Measurements from ENCODE around the gene EPHA4. TPM values are rescaled to one million over a fixed set of nuclear protein-coding genes. Genes with fewer than 3 reads are reported as not detected.

Gene EPHA4
- total RNA-seq, 1 experiment from 2014 or later, result 3.2 TPM

DNA sequence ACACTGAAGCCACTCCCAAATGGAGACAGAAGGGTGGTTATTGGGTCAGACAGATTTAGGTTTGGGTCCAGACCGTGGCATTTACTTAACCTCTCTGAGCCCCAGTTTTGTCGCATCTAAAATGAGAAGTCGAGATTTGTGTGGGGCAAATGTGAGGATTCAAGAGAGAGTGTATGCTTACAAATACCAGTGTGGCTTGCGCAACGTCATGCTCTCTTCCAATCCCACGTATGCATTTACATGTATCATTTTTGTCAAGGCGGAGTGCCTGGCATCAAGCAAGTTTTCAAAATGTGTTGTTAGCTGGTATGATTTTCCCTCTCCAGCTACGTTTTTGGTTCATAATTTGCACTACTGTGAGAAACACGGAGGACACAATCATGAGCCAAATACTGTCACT is 197.9 kb downstream of the EPHA4 start:
- no peak overlapping the region for H3K27ac Mint-ChIP-seq (ENCODE audit: unreplicated experiment)
- no TSS peak for BruUV-seq (replicated peaks)
- DNase-seq, result no peak
- intact Hi-C loops (cut with micrococcal nuclease; ENCODE audit: unreplicated experiment), result loop anchor here (10.0 kb wide), 1 partner anchor 201 kb away; the partner anchor contains the start of gene EPHA4
- TF ChIP-seq, protein P1, sequence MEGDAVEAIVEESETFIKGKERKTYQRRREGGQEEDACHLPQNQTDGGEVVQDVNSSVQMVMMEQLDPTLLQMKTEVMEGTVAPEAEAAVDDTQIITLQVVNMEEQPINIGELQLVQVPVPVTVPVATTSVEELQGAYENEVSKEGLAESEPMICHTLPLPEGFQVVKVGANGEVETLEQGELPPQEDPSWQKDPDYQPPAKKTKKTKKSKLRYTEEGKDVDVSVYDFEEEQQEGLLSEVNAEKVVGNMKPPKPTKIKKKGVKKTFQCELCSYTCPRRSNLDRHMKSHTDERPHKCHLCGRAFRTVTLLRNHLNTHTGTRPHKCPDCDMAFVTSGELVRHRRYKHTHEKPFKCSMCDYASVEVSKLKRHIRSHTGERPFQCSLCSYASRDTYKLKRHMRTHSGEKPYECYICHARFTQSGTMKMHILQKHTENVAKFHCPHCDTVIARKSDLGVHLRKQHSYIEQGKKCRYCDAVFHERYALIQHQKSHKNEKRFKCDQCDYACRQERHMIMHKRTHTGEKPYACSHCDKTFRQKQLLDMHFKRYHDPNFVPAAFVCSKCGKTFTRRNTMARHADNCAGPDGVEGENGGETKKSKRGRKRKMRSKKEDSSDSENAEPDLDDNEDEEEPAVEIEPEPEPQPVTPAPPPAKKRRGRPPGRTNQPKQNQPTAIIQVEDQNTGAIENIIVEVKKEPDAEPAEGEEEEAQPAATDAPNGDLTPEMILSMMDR (IDR thresholded peaks at IDR 0.05; ENCODE audit: unreplicated experiment), result no peak
- H3K4me3 Mint-ChIP-seq (ENCODE audit: low read depth, unreplicated experiment), result no peak overlapping the region
- no peaks in the 10 kb centered on the region for H3K36me3 Mint-ChIP-seq (ENCODE audit: insufficient read depth, unreplicated experiment)
- peaks cover 3% of the 10 kb centered on the region for H3K9me3 Mint-ChIP-seq (ENCODE audit: low read depth, unreplicated experiment)
- H3K4me1 Mint-ChIP-seq (ENCODE audit: low read depth, unreplicated experiment), result no peaks in the 10 kb centered on the region
- H3K27me3 Mint-ChIP-seq (ENCODE audit: unreplicated experiment), result peaks cover 14% of the 10 kb centered on the region
- CTCF ChIA-PET, result no interaction called here

DNA sequence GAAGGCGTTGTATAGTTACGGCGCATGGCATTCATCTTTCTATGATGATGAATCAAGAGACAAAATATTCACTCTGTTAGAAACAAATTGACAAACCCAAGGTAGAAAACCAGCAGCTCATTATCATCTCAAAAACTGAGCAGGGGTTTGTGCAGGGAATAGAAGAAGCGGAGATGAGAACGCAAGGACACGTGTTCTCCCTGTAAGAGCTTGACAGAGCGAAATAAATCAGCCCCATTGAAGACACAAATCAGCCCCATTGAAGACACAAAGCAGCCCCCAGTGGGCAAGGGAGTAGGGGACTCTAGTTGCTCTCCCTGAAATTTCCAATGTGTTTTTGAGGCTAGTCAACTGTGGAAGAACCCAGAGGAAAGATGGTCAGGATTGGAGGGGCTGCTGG is 199.2 kb downstream of the EPHA4 start:
- no peaks in the 10 kb centered on the region for H3K36me3 Mint-ChIP-seq (ENCODE audit: insufficient read depth, unreplicated experiment)
- TF ChIP-seq, protein P1 (IDR thresholded peaks at IDR 0.05; ENCODE audit: unreplicated experiment), result no peak
- no peak overlapping the region for H3K4me3 Mint-ChIP-seq (ENCODE audit: low read depth, unreplicated experiment)
- H3K4me1 Mint-ChIP-seq (ENCODE audit: low read depth, unreplicated experiment), result no peaks in the 10 kb centered on the region
- H3K9me3 Mint-ChIP-seq (ENCODE audit: low read depth, unreplicated experiment), result peaks cover 3% of the 10 kb centered on the region
- peaks cover 14% of the 10 kb centered on the region for H3K27me3 Mint-ChIP-seq (ENCODE audit: unreplicated experiment)
- DNase-seq, result no peak
- intact Hi-C loops (cut with micrococcal nuclease; ENCODE audit: unreplicated experiment), result loop anchor here (10.0 kb wide), 1 partner anchor 202 kb away; the partner anchor contains the start of gene EPHA4
- CTCF ChIA-PET, result no interaction called here
- no TSS peak for BruUV-seq (replicated peaks)
- no peak overlapping the region for H3K27ac Mint-ChIP-seq (ENCODE audit: unreplicated experiment)

DNA sequence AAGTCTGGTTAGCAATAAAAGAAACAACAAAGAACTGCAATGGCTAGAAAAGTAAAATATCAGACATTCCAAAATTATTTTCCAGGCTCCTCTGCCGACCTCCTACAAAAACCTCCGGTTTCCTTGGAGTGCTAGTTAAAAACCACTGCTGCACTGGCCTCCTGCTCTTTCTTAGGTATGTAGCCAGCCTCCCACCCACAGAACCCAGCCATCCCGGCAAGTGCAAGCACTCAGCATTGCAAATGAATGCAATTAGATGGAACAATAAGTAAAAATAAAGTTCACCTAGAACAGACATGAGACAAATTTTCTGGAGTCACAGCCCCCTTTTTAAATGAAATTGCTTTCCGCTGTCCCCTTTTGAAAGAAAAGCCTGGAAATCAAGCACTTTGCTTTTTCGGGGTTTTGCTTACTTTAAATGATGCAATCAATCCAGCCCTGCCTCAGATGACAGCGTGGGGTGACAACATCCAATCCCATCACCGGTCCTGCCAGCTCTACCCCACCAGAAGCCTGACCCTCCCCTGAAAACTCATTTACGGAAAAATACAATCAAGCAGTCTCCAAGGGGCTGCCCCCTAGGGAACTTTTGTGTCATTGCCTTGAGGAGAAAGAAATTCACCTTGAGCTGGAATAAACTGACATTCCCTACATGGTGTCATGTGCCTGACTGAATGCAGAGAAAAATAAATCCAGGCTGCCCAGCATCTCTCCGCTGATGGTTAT is 199.8 kb downstream of the EPHA4 start:
- intact Hi-C loops (cut with micrococcal nuclease; ENCODE audit: unreplicated experiment), result loop anchor here (10.0 kb wide), 1 partner anchor 202 kb away; the partner anchor contains the start of gene EPHA4
- no peak overlapping the region for H3K27ac Mint-ChIP-seq (ENCODE audit: unreplicated experiment)
- H3K36me3 Mint-ChIP-seq (ENCODE audit: insufficient read depth, unreplicated experiment), result no peaks in the 10 kb centered on the region
- CTCF ChIA-PET, result interaction anchor here (0.6 kb wide), 1 partner anchor 159 kb away, joined by 3 read pairs; no protein-coding TSS in a partner anchor
- no TSS peak for BruUV-seq (replicated peaks)
- no peak overlapping the region for H3K4me3 Mint-ChIP-seq (ENCODE audit: low read depth, unreplicated experiment)
- DNase-seq, result no peak
- TF ChIP-seq, protein P1 (IDR thresholded peaks at IDR 0.05; ENCODE audit: unreplicated experiment), result no peak
- H3K9me3 Mint-ChIP-seq (ENCODE audit: low read depth, unreplicated experiment), result peaks cover 3% of the 10 kb centered on the region
- H3K4me1 Mint-ChIP-seq (ENCODE audit: low read depth, unreplicated experiment), result no peaks in the 10 kb centered on the region
- peaks cover 14% of the 10 kb centered on the region for H3K27me3 Mint-ChIP-seq (ENCODE audit: unreplicated experiment)

DNA sequence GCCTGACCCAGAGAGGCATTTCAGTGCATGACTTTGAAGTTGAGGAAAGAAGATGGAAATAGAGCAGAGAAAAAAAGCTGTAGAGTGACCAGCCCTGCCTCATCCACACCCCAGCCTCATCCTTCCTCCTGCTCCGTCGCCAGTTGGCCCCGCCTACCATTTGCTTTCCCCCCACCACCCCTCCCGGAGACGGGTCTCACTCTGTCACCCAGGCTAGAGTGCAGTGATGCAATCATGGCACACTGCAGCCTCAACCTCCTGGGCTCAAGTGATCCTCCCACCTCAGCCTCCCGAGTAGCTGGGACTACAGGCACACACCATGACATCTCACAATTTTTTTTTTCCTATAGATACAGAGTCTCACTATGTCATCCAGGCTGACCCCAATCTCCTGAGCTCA is 200.8 kb downstream of the EPHA4 start:
- H3K9me3 Mint-ChIP-seq (ENCODE audit: low read depth, unreplicated experiment), result peaks cover 3% of the 10 kb centered on the region
- TF ChIP-seq, protein P1 (IDR thresholded peaks at IDR 0.05; ENCODE audit: unreplicated experiment), result no peak
- H3K27ac Mint-ChIP-seq (ENCODE audit: unreplicated experiment), result no peak overlapping the region
- no peaks in the 10 kb centered on the region for H3K36me3 Mint-ChIP-seq (ENCODE audit: insufficient read depth, unreplicated experiment)
- intact Hi-C loops (cut with micrococcal nuclease; ENCODE audit: unreplicated experiment), result loop anchor here (10.0 kb wide), 1 partner anchor 203 kb away; the partner anchor contains the start of gene EPHA4
- peaks cover 14% of the 10 kb centered on the region for H3K27me3 Mint-ChIP-seq (ENCODE audit: unreplicated experiment)
- no peaks in the 10 kb centered on the region for H3K4me1 Mint-ChIP-seq (ENCODE audit: low read depth, unreplicated experiment)
- no peak overlapping the region for H3K4me3 Mint-ChIP-seq (ENCODE audit: low read depth, unreplicated experiment)
- CTCF ChIA-PET, result no interaction called here
- DNase-seq, result no peak
- BruUV-seq (replicated peaks), result no TSS peak
